SK-N-SH treated with all-trans-retinoic acid at 6 μM for 48 hours (cell line): Measurements from ENCODE around the gene SLC30A5.
"Not testable (repeated sequence)": the region's sequence is repeated elsewhere in the genome, so short reads cannot be mapped to it uniquely, and the experiment has no call there.

Experiments used
- ARNTL ChIP-seq: fragments of 450-650 bp; formaldehyde crosslinking; IDR thresholded peaks from 2 replicates; pipeline ENCODE4 v1.5.0; 2020; ENCODE audit warnings: low read depth, mild to moderate bottlenecking, moderate library complexity, borderline replicate concordance
- CSDC2 ChIP-seq: fragments of 250-450 bp; sonication (Bioruptor Pico); IDR thresholded peaks from 2 replicates; pipeline ENCODE4 v1.5.0; 2020; ENCODE audit warnings: mild to moderate bottlenecking, moderate library complexity
- GLIS3 ChIP-seq: fragments of 250-450 bp; sonication (Bioruptor Pico); IDR thresholded peaks from 2 replicates; pipeline ENCODE4 v1.5.0; 2020; ENCODE audit warnings: mild to moderate bottlenecking, moderate library complexity
- PPARA ChIP-seq: fragments of 250-450 bp; sonication (Bioruptor Pico); IDR thresholded peaks from 2 replicates; pipeline ENCODE4 v1.5.0; 2020; ENCODE audit warnings: mild to moderate bottlenecking, borderline replicate concordance
- TCF4 ChIP-seq: fragments of 250-450 bp; sonication (Bioruptor Pico); IDR thresholded peaks from 2 replicates; pipeline ENCODE4 v1.8.0; 2021; ENCODE audit warnings: mild to moderate bottlenecking, moderate library complexity, borderline replicate concordance
- TOX ChIP-seq: fragments of 250-450 bp; sonication (Bioruptor Pico); IDR thresholded peaks from 2 replicates; pipeline ENCODE4 v1.8.0; 2021; ENCODE audit warnings: mild to moderate bottlenecking, moderate library complexity, borderline replicate concordance
- TF ChIP-seq, protein P1 (sequence below): fragments of 250-450 bp; sonication (Bioruptor Pico); IDR thresholded peaks from 2 replicates; pipeline ENCODE4 v1.5.1; 2020; ENCODE audit warnings: low read depth, mild to moderate bottlenecking, moderate library complexity
- TF ChIP-seq, protein P2 (sequence below): fragments of 250-450 bp; sonication (Bioruptor Pico); IDR thresholded peaks from 2 replicates; pipeline ENCODE4 v1.8.0; 2020; ENCODE audit warnings: mild to moderate bottlenecking, moderate library complexity, borderline replicate concordance

DNA sequence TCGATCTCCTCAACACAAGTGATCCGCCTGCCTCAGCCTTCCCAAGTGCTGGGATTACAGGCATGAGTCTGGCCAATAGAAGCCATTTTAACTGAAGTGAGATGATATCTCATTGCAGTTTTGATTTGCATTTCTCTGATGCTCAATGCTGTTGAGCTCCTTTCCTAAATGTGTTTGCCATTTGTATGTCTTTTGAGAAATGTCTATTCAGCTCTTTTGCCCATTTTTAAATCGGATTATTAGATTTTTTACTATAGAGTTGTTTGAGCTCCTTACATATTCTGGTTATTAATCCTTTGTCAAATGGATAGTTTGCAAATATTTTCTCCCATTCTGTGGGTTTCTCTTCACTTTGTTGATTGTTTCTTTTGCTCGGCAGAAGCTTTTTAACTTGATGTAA, 46.4 kb downstream of the SLC30A5 start:
- TF ChIP-seq, protein P1, sequence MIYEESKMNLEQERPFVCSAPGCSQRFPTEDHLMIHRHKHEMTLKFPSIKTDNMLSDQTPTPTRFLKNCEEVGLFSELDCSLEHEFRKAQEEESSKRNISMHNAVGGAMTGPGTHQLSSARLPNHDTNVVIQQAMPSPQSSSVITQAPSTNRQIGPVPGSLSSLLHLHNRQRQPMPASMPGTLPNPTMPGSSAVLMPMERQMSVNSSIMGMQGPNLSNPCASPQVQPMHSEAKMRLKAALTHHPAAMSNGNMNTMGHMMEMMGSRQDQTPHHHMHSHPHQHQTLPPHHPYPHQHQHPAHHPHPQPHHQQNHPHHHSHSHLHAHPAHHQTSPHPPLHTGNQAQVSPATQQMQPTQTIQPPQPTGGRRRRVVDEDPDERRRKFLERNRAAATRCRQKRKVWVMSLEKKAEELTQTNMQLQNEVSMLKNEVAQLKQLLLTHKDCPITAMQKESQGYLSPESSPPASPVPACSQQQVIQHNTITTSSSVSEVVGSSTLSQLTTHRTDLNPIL, result not testable (repeated sequence)
- TF ChIP-seq ARNTL (CRISPR knock-in tag); TCF4 (CRISPR knock-in tag); TOX (CRISPR knock-in tag); CSDC2; GLIS3 (CRISPR knock-in tag); PPARA: not testable (repeated sequence)
- TF ChIP-seq, protein P2, sequence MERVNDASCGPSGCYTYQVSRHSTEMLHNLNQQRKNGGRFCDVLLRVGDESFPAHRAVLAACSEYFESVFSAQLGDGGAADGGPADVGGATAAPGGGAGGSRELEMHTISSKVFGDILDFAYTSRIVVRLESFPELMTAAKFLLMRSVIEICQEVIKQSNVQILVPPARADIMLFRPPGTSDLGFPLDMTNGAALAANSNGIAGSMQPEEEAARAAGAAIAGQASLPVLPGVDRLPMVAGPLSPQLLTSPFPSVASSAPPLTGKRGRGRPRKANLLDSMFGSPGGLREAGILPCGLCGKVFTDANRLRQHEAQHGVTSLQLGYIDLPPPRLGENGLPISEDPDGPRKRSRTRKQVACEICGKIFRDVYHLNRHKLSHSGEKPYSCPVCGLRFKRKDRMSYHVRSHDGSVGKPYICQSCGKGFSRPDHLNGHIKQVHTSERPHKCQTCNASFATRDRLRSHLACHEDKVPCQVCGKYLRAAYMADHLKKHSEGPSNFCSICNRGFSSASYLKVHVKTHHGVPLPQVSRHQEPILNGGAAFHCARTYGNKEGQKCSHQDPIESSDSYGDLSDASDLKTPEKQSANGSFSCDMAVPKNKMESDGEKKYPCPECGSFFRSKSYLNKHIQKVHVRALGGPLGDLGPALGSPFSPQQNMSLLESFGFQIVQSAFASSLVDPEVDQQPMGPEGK, result not testable (repeated sequence)
